PC-3 (cell line): ENCODE measurements around the gene FAM81B.

ENCODE experiments used
- EZH2 ChIP-seq: fragments of 300-600 bp; sonication (generic); IDR thresholded peaks from one replicate; pipeline ENCODE4 v1.6.1; 2017; ENCODE audit warnings: antibody characterized with exemption, mild to moderate bottlenecking, low read length; ENCODE audit not compliant: unreplicated experiment
- EZH2phosphoT487 ChIP-seq: fragments of 300-600 bp; sonication (generic); IDR thresholded peaks from 2 replicates; pipeline ENCODE4 v1.6.1; 2018; ENCODE audit warnings: mild to moderate bottlenecking, antibody characterized with exemption, low read length, borderline replicate concordance
- TF ChIP-seq, protein P1 (sequence below): fragments of 300-600 bp; sonication (generic); conservative IDR thresholded peaks from 2 replicates; pipeline ENCODE4 v1.5.1; 2017; ENCODE audit warnings: antibody characterized with exemption, low read depth, mild to moderate bottlenecking, low read length

DNA sequence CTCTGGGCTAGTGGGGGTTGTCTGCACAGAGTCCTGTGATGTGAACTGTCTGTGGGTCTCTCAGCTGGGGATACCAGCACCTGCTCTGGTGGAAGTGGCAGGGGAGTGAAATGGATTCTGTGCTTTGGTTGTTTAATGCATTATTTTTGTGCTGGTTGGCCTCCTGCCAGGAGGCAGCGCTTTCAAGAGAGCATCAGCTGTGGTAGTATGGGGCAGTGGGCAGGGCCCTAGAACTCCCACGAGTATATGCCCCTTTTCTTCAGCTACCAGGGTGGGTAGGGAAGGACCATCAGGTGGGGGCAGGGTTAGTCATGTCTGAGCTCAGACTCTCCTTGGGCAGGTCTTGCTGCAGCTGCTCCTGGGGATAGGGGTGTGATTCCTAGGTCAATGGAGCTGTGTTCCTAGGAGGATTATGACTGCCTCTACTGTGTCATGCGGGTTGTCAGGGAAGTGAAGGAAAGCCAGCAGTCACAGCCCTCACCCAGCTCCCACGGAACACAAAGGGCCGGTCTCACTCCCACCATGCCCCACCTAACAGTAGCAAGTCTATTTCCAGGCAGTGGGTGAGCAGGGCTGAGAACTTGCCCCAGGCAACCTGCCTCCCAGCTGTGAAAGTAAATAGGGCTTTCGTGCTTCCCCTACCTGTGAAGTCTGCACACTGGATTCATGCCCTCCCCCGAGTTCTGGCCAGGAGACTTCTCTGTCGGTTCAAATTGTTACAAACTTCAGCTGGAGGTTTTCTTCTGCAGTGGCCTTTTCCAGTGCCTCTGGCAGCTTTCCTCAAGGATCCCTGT lies 25.7 kb upstream of the FAM81B start:
- no peak for TF ChIP-seq EZH2
- TF ChIP-seq, protein P1, sequence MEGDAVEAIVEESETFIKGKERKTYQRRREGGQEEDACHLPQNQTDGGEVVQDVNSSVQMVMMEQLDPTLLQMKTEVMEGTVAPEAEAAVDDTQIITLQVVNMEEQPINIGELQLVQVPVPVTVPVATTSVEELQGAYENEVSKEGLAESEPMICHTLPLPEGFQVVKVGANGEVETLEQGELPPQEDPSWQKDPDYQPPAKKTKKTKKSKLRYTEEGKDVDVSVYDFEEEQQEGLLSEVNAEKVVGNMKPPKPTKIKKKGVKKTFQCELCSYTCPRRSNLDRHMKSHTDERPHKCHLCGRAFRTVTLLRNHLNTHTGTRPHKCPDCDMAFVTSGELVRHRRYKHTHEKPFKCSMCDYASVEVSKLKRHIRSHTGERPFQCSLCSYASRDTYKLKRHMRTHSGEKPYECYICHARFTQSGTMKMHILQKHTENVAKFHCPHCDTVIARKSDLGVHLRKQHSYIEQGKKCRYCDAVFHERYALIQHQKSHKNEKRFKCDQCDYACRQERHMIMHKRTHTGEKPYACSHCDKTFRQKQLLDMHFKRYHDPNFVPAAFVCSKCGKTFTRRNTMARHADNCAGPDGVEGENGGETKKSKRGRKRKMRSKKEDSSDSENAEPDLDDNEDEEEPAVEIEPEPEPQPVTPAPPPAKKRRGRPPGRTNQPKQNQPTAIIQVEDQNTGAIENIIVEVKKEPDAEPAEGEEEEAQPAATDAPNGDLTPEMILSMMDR = no peak
- TF ChIP-seq EZH2phosphoT487 = no peak
